ENCODE measurements around the gene HOXB3.

DNA sequence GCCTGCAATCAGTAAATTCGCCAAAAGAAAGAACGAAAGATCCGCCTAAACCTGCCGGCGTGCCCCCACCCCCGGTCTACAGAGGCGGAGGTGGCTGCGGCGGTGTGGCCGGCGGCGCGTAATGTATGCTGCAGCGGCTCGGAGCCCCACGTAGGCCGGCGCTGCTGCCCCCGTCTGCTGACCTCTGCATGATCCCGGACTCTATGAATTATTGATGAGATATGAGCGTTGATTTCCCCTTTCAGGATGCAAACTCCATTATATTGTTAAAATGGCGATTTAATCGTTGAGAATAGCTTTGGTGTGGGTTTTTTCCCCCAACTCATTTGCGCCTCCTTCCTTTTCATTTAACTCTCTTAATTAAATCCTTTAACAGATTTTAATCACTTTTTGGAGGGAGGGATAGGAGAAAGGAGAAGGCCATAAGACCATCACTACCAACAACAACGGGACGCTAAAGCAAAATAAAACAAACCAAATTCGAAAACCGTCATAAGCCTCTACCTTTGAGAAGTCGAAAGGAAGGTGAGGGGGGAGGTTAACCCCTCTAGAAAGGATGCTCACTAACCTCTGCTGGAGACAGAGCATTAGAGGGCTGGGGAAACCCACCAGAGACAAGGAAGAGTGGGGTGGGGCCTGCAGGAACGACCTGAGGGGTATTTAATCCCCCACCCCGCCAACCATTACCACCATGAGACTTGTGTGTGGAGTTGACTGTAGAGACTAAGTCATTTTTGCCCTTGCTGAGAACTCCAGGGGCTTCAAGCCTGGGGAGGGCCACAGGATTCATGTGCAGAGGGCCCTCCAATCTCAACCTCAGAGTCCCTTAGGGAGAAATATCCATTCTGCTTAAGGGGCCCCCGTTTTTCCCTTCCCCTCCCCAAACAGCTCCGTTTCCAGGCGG lies 3.4 kb downstream of the HOXB3 start:
- TF ChIP-seq, protein P1, sequence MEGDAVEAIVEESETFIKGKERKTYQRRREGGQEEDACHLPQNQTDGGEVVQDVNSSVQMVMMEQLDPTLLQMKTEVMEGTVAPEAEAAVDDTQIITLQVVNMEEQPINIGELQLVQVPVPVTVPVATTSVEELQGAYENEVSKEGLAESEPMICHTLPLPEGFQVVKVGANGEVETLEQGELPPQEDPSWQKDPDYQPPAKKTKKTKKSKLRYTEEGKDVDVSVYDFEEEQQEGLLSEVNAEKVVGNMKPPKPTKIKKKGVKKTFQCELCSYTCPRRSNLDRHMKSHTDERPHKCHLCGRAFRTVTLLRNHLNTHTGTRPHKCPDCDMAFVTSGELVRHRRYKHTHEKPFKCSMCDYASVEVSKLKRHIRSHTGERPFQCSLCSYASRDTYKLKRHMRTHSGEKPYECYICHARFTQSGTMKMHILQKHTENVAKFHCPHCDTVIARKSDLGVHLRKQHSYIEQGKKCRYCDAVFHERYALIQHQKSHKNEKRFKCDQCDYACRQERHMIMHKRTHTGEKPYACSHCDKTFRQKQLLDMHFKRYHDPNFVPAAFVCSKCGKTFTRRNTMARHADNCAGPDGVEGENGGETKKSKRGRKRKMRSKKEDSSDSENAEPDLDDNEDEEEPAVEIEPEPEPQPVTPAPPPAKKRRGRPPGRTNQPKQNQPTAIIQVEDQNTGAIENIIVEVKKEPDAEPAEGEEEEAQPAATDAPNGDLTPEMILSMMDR (conservative IDR thresholded peaks at IDR 0.05 in 1 of 2, IDR thresholded peaks at IDR 0.05 in 1 of 2; ENCODE audit: low read depth in 1 of 2, low read length in 2 of 2): no peak
- TF ChIP-seq EZH2 (IDR thresholded peaks at IDR 0.05; ENCODE audit: low read length, missing control alignments): no peak

Measured in fibroblast of lung (primary cell).